IPS-15b (cell line): ENCODE data around the gene FOXL3.

Source experiments
- H3K27me3 ChIP-seq: one replicate; pipeline ENCODE4 v1.6.1; 2013; ENCODE audit warnings: low read length; ENCODE audit not compliant: control insufficient read depth, insufficient read depth
- H3K36me3 ChIP-seq: one replicate; pipeline ENCODE4 v1.6.1; 2013; ENCODE audit warnings: low read length; ENCODE audit not compliant: control insufficient read depth, insufficient read depth
- H3K4me1 ChIP-seq: one replicate; pipeline ENCODE4 v1.6.1; 2013; ENCODE audit warnings: mild to moderate bottlenecking, low read length; ENCODE audit not compliant: control insufficient read depth, insufficient read depth
- H3K4me3 ChIP-seq: one replicate; pipeline ENCODE4 v1.5.1; 2013; ENCODE audit warnings: low read depth, low read length
- H3K9ac ChIP-seq: one replicate; pipeline ENCODE4 v1.6.1; 2013; ENCODE audit warnings: low read depth, mild to moderate bottlenecking, low read length
- H3K9me3 ChIP-seq: one replicate; pipeline ENCODE4 v1.6.1; 2013; ENCODE audit warnings: mild to moderate bottlenecking, low read length; ENCODE audit not compliant: control insufficient read depth, insufficient read depth

The FOXL3 gene

DNA sequence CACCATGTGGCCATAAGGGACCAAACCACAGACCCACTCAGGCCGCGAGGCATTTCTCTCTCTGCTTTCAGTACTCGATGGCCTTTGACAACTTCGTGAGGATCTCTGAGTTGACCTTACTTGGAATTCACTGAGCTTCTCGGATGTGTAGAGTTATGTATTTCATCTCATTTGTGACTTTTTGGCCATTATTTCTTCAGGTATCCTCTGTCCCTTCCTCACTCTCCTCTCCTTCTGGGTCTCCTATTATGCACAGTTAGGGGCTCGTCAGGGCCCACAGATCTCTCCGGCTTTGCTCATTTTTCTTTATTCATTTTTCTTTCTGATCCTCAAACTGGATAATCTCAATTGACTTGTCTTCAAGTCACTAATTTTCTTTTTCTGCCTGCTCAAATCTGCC, 16.6 kb upstream of the FOXL3 start:
- Histone ChIP-seq H3K27me3 (no peaks in the 10 kb centered on the region), H3K4me3 (no peak overlapping the region), H3K9ac (no peak overlapping the region), H3K36me3 (no peaks in the 10 kb centered on the region), H3K4me1 (no peaks in the 10 kb centered on the region), H3K9me3 (peaks cover 22% of the 10 kb centered on the region)

DNA sequence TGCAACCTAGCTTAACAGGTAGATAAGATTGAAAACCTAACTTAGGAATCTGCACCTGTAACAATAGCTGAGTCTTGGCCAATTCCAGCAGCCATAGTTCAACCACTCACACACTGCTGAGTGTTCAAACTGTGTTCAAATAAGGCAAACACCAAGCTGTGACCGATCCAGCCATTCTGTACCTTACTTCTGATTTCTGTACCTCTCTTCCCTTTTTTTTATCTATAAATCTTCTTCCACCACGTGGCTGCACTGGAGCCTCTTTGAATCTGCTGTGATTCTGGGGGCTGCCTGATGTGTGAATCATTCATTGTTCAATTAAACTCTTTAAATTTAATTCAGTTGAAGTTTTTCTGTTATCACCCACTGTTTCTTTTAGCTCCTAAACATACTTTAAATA, 15.7 kb upstream of the FOXL3 start:
- H3K9ac ChIP-seq, result no peak overlapping the region
- peaks cover 19% of the 10 kb centered on the region for H3K9me3 ChIP-seq
- H3K36me3 ChIP-seq, result no peaks in the 10 kb centered on the region
- no peaks in the 10 kb centered on the region for H3K27me3 ChIP-seq
- no peaks in the 10 kb centered on the region for H3K4me1 ChIP-seq
- H3K4me3 ChIP-seq, result no peak overlapping the region

DNA sequence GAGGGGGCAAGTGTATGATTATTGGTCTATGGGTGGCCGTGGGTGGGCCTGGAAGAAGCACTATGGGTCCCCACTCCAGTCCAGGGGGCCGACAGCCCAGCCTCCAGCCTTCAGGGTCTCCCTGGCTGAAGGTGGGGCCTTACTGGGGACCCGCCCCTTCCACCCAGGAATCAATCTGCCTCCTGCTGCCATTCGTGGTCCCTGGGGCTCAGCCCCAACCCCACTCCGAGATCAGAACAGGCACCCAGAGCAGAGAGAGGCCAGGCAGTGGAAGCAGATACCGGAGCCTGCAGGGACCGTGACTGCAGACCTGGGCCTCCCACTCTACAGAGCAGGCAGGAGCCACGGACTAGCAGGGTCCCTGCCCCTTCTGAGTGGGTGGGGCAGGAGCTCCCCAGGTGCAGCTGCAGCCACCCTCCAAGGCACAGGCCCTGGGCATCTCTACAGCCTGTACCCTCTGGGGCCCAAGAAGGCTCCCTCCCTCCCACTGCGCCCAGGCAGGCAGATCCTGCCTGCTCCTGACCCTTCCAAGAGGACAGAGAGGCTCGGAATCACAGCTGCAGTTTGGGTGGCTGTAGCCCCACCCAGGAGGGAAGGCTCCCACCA, 13.6 kb upstream of the FOXL3 start:
- peaks cover 21% of the 10 kb centered on the region for H3K9me3 ChIP-seq
- no peaks in the 10 kb centered on the region for H3K4me1 ChIP-seq
- H3K27me3 ChIP-seq, result no peaks in the 10 kb centered on the region
- H3K4me3 ChIP-seq, result no peak overlapping the region
- no peaks in the 10 kb centered on the region for H3K36me3 ChIP-seq
- H3K9ac ChIP-seq, result no peak overlapping the region

DNA sequence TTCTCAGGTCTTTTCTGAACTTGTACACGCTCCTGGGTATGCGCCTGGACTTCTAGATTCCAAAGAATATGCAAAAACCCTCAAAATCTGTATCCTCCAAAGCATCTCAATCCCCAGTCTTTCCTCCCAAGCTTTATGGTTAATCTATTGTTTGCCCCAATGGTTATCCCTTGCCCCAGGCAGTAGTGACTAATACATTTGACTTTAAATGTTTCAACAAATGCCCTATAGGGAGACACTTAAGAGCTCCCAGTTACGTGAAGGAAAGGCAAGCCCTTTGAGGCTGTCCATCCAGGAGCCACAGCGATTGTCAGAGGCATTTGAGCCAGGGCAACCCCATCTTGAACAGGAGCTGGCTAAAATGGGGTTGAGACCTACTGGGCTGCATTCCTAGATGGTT, 12.7 kb upstream of the FOXL3 start:
- Histone ChIP-seq H3K27me3 (no peaks in the 10 kb centered on the region), H3K4me1 (no peaks in the 10 kb centered on the region), H3K9me3 (peaks cover 13% of the 10 kb centered on the region), H3K4me3 (no peak overlapping the region), H3K36me3 (no peaks in the 10 kb centered on the region), H3K9ac (no peak overlapping the region)

GRCh38 chr7:278081-278480, 11.9 kb upstream of the FOXL3 start:
- no peak overlapping the region for H3K4me3 ChIP-seq
- H3K9ac ChIP-seq, result no peak overlapping the region
- no peaks in the 10 kb centered on the region for H3K27me3 ChIP-seq
- peaks cover 13% of the 10 kb centered on the region for H3K9me3 ChIP-seq
- no peaks in the 10 kb centered on the region for H3K4me1 ChIP-seq
- H3K36me3 ChIP-seq, result no peaks in the 10 kb centered on the region

DNA sequence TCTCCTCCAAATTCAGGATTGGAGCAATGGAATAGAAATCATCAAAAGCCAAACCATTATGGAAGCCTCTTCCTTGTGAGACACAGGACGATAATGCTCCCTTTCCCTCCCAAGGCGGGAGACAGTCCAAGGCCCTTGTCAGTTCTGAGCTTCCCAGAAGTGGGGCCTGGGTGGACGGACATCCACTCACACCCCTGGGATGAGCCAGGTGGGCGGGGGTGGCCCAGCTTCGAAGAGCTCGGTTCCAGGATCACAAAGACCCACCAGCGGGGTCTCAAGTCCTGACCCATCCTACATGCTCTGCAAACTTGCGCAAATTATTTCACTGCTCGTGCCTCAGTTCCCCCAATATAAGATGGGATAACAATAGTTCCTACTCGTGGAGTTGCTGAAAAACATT, 10.1 kb upstream of the FOXL3 start:
- Histone ChIP-seq H3K9ac (no peak overlapping the region), H3K36me3 (no peaks in the 10 kb centered on the region), H3K4me3 (no peak overlapping the region), H3K4me1 (no peaks in the 10 kb centered on the region), H3K9me3 (peaks cover 13% of the 10 kb centered on the region), H3K27me3 (no peaks in the 10 kb centered on the region)

GRCh38 chr7:280461-280860, 9.5 kb upstream of the FOXL3 start:
- H3K4me1 ChIP-seq, result no peaks in the 10 kb centered on the region
- H3K9ac ChIP-seq, result no peak overlapping the region
- no peaks in the 10 kb centered on the region for H3K27me3 ChIP-seq
- no peak overlapping the region for H3K4me3 ChIP-seq
- no peaks in the 10 kb centered on the region for H3K36me3 ChIP-seq
- H3K9me3 ChIP-seq, result peaks cover 9% of the 10 kb centered on the region

DNA sequence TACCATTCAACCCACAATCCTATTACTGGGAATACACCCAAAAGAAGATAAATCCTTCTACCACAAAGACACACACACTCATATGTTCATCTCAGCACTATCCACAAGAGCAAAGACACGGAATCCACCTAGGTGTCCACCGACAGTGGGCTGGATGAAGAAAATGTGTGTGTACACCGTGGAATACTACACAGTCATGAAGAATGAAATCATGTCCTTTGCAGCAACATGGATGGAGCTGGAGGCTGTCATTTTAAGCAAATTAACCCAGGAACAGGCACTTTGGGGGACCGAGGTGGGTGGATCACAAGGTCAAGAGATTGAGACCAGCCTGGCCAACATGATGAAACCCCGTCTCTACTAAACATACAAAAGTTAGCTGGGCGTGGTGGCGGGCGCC, 8.3 kb upstream of the FOXL3 start:
- Histone ChIP-seq H3K27me3 (no peaks in the 10 kb centered on the region), H3K4me3 (no peak overlapping the region), H3K9me3 (peaks cover 5% of the 10 kb centered on the region), H3K9ac (no peak overlapping the region), H3K36me3 (no peaks in the 10 kb centered on the region), H3K4me1 (no peaks in the 10 kb centered on the region)

DNA sequence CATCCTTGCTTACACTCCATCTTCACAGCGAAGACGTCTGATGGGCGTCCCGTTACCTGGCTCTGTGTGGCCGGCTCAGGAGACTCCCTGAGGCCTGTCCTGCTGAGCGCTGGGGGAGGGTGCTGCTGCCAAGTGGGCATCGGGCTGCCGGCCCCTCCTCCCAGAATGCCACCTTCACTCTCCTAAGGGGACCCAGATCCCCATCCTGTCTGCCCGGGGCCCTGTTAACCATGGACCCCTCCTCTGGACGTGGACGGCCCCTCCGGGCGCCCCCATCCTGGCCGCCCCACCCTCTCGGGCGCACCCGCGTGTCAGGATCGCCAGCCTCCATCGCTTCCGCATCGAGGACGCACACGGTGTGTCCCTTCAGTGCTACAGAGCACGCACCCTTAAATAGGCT, 7.3 kb upstream of the FOXL3 start:
- H3K36me3 ChIP-seq, result no peaks in the 10 kb centered on the region
- no peak overlapping the region for H3K9ac ChIP-seq
- H3K27me3 ChIP-seq, result no peaks in the 10 kb centered on the region
- no peaks in the 10 kb centered on the region for H3K4me1 ChIP-seq
- H3K9me3 ChIP-seq, result peaks cover 5% of the 10 kb centered on the region
- no peak overlapping the region for H3K4me3 ChIP-seq

- H3K27me3 ChIP-seq, result peaks cover 14% of the 10 kb centered on the region
- no peak overlapping the region for H3K4me3 ChIP-seq
- H3K36me3 ChIP-seq, result no peaks in the 10 kb centered on the region
- H3K9ac ChIP-seq, result no peak overlapping the region
- peaks cover 2% of the 10 kb centered on the region for H3K9me3 ChIP-seq
- no peaks in the 10 kb centered on the region for H3K4me1 ChIP-seq
Measured at GRCh38 chr7:284762-285722, 4.9 kb upstream of the FOXL3 start.

DNA sequence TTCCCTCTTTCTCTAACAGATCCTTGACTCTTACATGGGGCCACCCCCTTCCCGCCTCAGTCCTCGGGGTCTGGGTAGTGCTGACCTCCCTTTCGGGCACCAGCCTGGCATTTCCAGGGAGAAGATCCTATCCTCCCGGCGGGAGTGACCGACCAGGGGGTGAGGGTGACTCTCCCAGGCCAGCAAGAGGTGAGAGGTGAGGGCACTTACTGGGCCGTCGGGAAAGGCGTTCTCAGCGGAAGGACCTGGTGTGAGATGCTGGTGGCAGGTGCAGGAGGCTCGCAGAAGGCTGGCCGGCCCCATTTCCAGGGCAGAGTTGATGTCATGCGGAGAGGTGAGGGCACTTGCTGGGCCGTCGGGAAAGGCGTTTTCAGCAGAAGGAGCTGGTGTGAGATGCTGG, 4.2 kb upstream of the FOXL3 start:
- Histone ChIP-seq H3K4me1 (no peaks in the 10 kb centered on the region), H3K36me3 (no peaks in the 10 kb centered on the region), H3K4me3 (no peak overlapping the region), H3K27me3 (peaks cover 20% of the 10 kb centered on the region), H3K9ac (no peak overlapping the region), H3K9me3 (no peaks in the 10 kb centered on the region)

GRCh38 chr7:286266-286665, 3.7 kb upstream of the FOXL3 start:
- Histone ChIP-seq H3K36me3 (no peaks in the 10 kb centered on the region), H3K9ac (no peak overlapping the region), H3K4me1 (no peaks in the 10 kb centered on the region), H3K27me3 (peaks cover 20% of the 10 kb centered on the region), H3K9me3 (no peaks in the 10 kb centered on the region), H3K4me3 (no peak overlapping the region)
